WI38 (cell line): Measurements from ENCODE around the gene SOX10.

ENCODE experiments used
- H3K4me3 ChIP-seq: 2 replicates; pipeline ENCODE4 v1.5.1; 2011; ENCODE audit warnings: low read depth, mild to moderate bottlenecking, control low read depth, low read length
- CTCF ChIP-seq: IDR thresholded peaks from 2 replicates; pipeline ENCODE4 v1.5.1; 2012; ENCODE audit warnings: low read depth, mild to moderate bottlenecking, control low read depth, low read length

Gene SOX10

GRCh38 chr22:38029370-38029769 is 45.0 kb upstream of the SOX10 start:
- H3K4me3 ChIP-seq, result no peak overlapping the region
- no peak for TF ChIP-seq CTCF

- TF ChIP-seq CTCF, result no peak
These were observed 44.2 kb upstream of the SOX10 start for GRCh38 chr22:38028344-38029130.

GRCh38 chr22:38027487-38027886 is 43.1 kb upstream of the SOX10 start:
- no peak for TF ChIP-seq CTCF
- H3K4me3 ChIP-seq, result no peak overlapping the region

More at GRCh38 chr22:38028344-38029130, 44.2 kb upstream of the SOX10 start:
- no peak overlapping the region for H3K4me3 ChIP-seq

- no peak for TF ChIP-seq CTCF
- no peak overlapping the region for H3K4me3 ChIP-seq
These were observed 42.1 kb upstream of the SOX10 start for GRCh38 chr22:38026130-38027111.

GRCh38 chr22:38025514-38025913 is 41.2 kb upstream of the SOX10 start:
- no peak for TF ChIP-seq CTCF
- H3K4me3 ChIP-seq, result no peak overlapping the region

- no peak for TF ChIP-seq CTCF
These were observed 38.7 kb upstream of the SOX10 start for GRCh38 chr22:38023045-38023444.

More at GRCh38 chr22:38023045-38023444, 38.7 kb upstream of the SOX10 start:
- no peak overlapping the region for H3K4me3 ChIP-seq
